ENCODE results near the gene HECTD1.
"Not testable (repeated sequence)": the region's sequence is repeated elsewhere in the genome, so short reads cannot be mapped to it uniquely, and the experiment has no call there.

HECTD1 gene

GRCh38 chr14:31154956-31155355 is 52.6 kb downstream of the HECTD1 start:
- no peak for DNase-seq (ENCODE audit: low read depth in 2 of 2)

DNA sequence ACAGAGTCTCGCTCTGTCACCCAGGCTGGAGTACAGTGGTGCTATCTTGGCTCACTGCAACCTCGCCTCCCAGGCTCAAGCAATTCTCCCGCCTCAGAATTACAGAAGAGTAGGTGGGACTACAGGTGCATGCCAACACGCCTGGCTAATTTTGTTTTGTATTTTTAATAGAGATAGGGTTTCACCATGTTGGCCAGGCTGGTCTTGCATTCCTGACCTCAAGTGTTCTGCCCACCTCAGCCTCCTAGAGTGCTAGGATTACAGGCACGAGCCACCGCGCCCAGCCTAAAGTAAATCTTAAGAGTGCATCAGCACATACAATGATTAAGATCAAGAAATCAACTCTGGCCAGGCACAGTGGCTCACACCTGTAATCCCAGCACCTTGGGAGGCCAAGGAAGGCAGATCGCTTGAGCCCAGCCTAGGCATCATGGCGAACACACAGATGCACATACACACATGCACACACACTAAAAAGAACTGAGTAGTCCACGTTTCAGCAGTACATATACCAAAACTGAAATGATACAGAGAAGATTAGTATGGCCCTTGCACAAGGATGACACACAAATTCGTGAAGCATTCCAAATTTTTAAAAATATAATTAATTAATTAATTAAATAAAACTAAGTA is 65.0 kb downstream of the HECTD1 start:
- no peak for DNase-seq (ENCODE audit: low read depth in 2 of 2)

GRCh38 chr14:31139301-31139847 is 68.2 kb downstream of the HECTD1 start:
- no peak for DNase-seq (ENCODE audit: low read depth in 2 of 2)

DNA sequence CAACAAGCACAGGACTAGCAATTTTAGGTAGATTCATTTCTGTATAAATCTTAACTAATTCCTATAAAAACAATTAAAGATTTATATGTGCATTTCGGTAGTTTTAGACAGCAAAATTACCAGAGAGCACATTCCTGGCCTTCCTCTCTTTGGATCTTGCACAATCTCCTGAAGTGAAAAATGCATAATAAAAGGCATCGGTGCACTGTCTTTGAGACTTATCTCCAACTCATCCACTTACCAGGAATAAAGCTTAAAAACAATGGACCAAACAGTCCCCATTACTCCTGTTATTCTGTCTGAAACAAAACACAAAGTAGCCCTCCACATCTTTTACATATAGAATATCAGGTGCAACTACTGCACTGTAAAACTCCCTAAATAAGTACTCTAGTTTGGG is 69.3 kb downstream of the HECTD1 start:
- DNase-seq (ENCODE audit: low read depth in 2 of 2) = no peak

- no peak for DNase-seq (ENCODE audit: low read depth in 2 of 2)
Observed at GRCh38 chr14:31137214-31137889, 70.2 kb downstream of the HECTD1 start.

DNA sequence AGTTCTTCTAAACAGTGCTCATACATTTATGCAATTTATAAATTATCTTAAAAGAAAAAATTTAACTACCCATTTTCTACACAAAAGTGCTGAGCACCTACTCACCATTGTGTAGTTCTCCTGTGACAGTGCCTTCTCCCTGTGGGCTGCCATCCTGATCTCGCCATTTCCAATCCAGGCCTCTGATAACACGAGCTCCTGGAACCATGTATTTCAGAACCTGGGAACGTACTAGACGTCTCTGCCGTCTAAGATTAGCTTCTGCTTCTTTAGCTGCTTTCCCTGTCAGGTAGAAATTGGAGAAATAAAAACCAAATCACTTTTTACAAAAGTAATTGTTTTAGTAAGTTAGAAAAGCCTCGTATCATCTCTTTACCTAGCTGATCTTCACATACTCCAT is 74.5 kb downstream of the HECTD1 start:
- DNase-seq (ENCODE audit: low read depth in 2 of 2) = no peak

- no peak for DNase-seq (ENCODE audit: low read depth in 2 of 2)
Observed at GRCh38 chr14:31128601-31129526, 78.7 kb downstream of the HECTD1 start.

GRCh38 chr14:31127690-31128089 is 79.9 kb downstream of the HECTD1 start:
- no peak for DNase-seq (ENCODE audit: low read depth in 2 of 2)

DNA sequence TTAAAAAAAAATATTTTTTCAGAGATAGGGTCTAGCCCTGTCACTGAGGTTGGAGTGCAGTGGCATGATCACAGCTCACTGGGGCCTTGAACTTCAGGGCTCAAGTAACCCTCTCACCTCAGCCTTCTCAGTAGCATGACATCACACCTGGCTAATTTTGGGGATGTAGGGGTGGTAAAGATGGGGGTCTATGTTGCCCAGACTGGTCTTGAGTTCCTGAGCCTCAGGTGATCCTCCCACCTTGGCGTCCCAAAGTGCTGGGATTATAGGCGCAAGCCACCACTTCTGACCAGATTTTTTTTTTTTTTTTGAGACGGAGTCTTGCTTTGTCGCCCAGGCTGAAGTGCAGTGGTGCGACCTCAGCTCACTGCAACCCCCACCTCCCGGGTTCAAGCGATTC is 80.9 kb downstream of the HECTD1 start:
- no peak for DNase-seq (ENCODE audit: low read depth in 2 of 2)

DNA sequence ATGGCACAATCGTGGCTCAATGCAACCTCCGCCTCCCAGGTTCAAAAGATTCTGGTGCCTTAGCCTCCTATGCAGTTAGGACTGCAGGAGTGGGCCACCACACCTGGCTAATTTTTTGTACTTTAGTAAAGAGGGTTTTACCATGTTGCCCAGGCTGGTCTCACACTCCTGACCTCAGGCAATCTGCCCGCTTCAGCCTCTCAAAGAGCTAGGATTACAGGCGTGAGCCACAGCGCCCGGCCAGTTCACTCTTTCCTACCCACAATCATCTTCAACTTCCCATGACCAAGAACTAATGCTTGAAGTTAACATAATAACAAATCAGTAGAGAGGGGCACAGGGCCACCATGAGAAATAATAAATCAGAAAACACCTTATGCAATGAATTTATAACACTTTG is 82.4 kb downstream of the HECTD1 start:
- DNase-seq (ENCODE audit: low read depth in 2 of 2) = no peak

- DNase-seq (ENCODE audit: low read depth in 2 of 2) = no peak
Observed at GRCh38 chr14:31124197-31124596, 83.4 kb downstream of the HECTD1 start.

DNA sequence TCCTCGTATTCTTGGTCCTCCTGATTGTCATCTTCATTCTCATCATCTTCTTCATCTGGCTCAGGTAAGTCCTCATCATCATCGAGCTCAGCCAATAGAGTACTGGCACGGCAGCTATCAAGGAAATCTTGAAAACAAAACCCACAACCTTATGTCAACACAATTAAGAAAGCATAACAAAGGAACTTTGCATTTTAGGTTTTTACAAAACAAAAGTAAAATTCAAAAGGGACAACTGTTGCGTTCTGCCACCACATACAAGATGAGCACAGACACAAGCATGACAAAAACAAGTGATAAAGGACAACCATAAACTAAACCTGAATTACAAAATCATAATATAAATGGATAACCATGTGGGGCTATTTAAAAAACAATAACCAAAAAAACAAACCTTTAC is 84.7 kb downstream of the HECTD1 start:
- DNase-seq (ENCODE audit: low read depth in 2 of 2) = no peak

DNA sequence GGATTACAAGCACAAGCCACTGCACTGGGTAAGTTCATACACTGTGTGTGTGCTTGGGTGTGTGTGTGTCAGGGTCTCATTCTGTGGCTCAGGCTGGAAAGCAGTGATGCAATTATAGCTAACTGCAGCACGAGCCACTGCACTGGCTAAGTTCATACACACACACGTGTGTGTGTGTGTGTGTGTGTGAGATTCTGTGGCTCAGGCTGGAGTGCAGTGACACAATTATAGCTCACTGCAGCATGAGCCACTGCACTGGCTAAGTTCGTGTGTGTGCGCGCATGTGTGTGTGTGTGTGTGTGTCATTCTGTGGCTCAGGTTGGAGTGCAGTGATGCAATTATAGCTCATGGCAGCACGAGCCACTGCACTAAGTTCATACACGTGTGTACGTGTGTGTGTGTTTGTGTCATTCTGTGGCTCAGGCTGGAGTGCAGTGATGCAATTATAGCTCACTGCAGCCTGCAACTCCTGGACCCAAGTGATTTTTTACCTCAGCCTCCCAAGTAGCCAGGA is 85.4 kb downstream of the HECTD1 start:
- no peak for DNase-seq (ENCODE audit: low read depth in 2 of 2)

- no peak for DNase-seq (ENCODE audit: low read depth in 2 of 2)
Observed at GRCh38 chr14:31118892-31119291, 88.7 kb downstream of the HECTD1 start.

- DNase-seq (ENCODE audit: low read depth in 2 of 2) = no peak
Observed at GRCh38 chr14:31113794-31114193, 93.8 kb downstream of the HECTD1 start.

- no peak for DNase-seq (ENCODE audit: low read depth in 2 of 2)
Observed at GRCh38 chr14:31110872-31111271, 96.7 kb downstream of the HECTD1 start.

GRCh38 chr14:31109257-31109656 is 98.3 kb downstream of the HECTD1 start:
- DNase-seq (ENCODE audit: low read depth in 2 of 2) = no peak

- no peak for DNase-seq (ENCODE audit: low read depth in 2 of 2)
Observed at GRCh38 chr14:31106768-31107167, 100.8 kb downstream of the HECTD1 start.

GRCh38 chr14:31097081-31097480 is 110.5 kb downstream of the HECTD1 start:
- no peak for DNase-seq (ENCODE audit: low read depth in 2 of 2)

GRCh38 chr14:31096255-31096654 is 111.3 kb downstream of the HECTD1 start:
- no peak for DNase-seq (ENCODE audit: low read depth in 2 of 2)

- not testable (repeated sequence) for DNase-seq (ENCODE audit: low read depth in 2 of 2)
Observed at GRCh38 chr14:31095817-31096216, 111.8 kb downstream of the HECTD1 start.

All from stimulated activated CD4-positive, alpha-beta T cell treated with anti-CD3 and anti-CD28 coated beads, Interleukin-12 subunit alpha, Interleukin-12 subunit beta, amount 100 ng/mL, for 24 hours (primary cell).